Putamen (tissue), 1 donor: ENCODE results near the gene EDC3.
A peak's percentile ranks its signal among the peaks of the same experiment; 100 is the strongest.

Source experiments
- DNase-seq: peaks from one replicate; pipeline ENCODE4 v3.0.0-alpha.2; 2016; ENCODE audit warnings: low spot score

Gene EDC3

GRCh38 chr15:74625693-74626092 is 70.1 kb downstream of the EDC3 start:
- DNase-seq, result no peak

- no peak for DNase-seq
These were observed 71.7 kb downstream of the EDC3 start for GRCh38 chr15:74624020-74624602.

GRCh38 chr15:74622758-74623157 is 73.1 kb downstream of the EDC3 start:
- no peak for DNase-seq

GRCh38 chr15:74621936-74622335 is 73.9 kb downstream of the EDC3 start:
- DNase-seq, result peak; percentile 84

GRCh38 chr15:74621546-74621920 is 74.3 kb downstream of the EDC3 start:
- DNase-seq, result no peak

GRCh38 chr15:74620636-74621545 is 74.9 kb downstream of the EDC3 start:
- peak; percentile 82 for DNase-seq

GRCh38 chr15:74619916-74620635 is 75.7 kb downstream of the EDC3 start:
- DNase-seq, result no peak

- DNase-seq, result no peak
These were observed 76.8 kb downstream of the EDC3 start for GRCh38 chr15:74618841-74619596.

GRCh38 chr15:74616996-74617395 is 78.8 kb downstream of the EDC3 start:
- no peak for DNase-seq

- peak; percentile 66 for DNase-seq
These were observed 79.4 kb downstream of the EDC3 start for GRCh38 chr15:74616366-74616939.

GRCh38 chr15:74615508-74616365 is 80.1 kb downstream of the EDC3 start, which contains the start of gene CLK3:
Gene CLK3 (plus strand): TSS chr15:74615836. CDS start chr15:74619197, 3,361 bp downstream.
- DNase-seq, result peak; percentile 95

- DNase-seq, result peak; percentile 83
These were observed 80.9 kb downstream of the EDC3 start for GRCh38 chr15:74614744-74615507.

GRCh38 chr15:74613953-74614743 is 81.7 kb downstream of the EDC3 start:
- DNase-seq, result no peak

- DNase-seq, result no peak
These were observed 82.5 kb downstream of the EDC3 start for GRCh38 chr15:74613089-74613952.

GRCh38 chr15:74612677-74613076 is 83.1 kb downstream of the EDC3 start:
- no peak for DNase-seq

- no peak for DNase-seq
These were observed 84.0 kb downstream of the EDC3 start for GRCh38 chr15:74611834-74612233.

GRCh38 chr15:74611341-74611740 is 84.5 kb downstream of the EDC3 start:
- no peak for DNase-seq
